NCI-H774 (cell line): Measurements from ENCODE around the gene STN1.

Source experiments
- DNase-seq: peaks from one replicate; lab custom pipeline; 2025; lab: John Stamatoyannopoulos, UW

Gene STN1, protein sequence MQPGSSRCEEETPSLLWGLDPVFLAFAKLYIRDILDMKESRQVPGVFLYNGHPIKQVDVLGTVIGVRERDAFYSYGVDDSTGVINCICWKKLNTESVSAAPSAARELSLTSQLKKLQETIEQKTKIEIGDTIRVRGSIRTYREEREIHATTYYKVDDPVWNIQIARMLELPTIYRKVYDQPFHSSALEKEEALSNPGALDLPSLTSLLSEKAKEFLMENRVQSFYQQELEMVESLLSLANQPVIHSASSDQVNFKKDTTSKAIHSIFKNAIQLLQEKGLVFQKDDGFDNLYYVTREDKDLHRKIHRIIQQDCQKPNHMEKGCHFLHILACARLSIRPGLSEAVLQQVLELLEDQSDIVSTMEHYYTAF

GRCh38 chr10:103918053-103918846 lies at the start of gene STN1:
TSS of gene STN1 (minus strand) at chr10:103918184. CDS start at chr10:103917594, 590 bp downstream.
- peak; percentile 84 for DNase-seq

DNA sequence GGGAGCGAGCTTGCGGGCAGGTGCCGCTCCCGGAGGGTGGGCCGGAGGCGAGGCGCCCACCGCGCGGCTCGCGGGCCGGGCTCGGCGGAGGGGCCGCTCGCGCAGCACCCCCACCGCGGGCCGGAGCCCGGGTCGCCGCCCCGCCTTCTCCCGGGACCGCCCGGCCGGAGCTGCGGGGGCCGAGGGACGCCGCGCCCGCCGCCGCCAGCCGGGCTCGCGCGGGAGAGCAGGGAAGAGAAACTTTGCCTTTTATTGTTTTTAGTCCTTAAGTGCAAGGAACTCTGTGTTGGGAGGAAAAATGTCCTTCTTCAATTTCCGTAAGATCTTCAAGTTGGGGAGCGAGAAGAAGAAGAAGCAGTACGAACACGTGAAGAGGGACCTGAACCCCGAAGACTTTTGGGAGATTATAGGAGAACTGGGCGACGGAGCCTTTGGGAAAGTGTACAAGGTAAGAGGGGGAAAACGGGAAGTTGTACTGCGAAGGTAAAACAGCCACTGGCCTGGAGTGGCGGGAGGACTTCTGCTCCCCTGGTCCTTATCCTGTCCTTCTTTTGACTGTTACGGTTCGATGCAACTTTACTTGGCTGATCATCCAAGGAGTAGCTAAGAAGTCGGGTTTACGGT lies 49.6 kb upstream of the STN1 start:
- no peak for DNase-seq

- DNase-seq = peak; percentile 55
These were observed 48.9 kb upstream of the STN1 start, which contains the start of gene SLK for GRCh38 chr10:103966671-103967447. TSS of gene SLK (plus strand) at chr10:103967140. CDS start at chr10:103967746, 606 bp downstream.

GRCh38 chr10:103960103-103960502 lies 42.1 kb upstream of the STN1 start:
- no peak for DNase-seq

DNA sequence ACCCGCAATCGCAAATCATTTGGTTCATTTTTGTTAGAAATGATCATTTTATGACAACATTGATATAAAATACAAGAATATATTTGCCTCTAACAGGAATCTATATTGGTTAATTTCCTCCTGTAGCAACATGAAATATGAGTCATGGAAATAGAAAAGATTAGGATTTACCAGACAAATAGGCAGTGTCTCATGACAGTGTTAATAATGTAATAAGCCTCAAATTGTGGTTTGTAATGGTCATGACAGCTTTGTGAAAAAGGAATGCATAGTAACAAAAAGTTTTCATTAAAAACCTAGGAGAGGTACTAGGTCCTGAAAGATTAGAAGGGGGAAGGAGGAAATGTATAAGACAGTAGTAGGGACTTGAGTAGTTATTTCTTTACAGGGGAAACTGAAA lies 41.0 kb upstream of the STN1 start:
- no peak for DNase-seq

GRCh38 chr10:103954543-103954942 lies 36.6 kb upstream of the STN1 start:
- DNase-seq = no peak

GRCh38 chr10:103951942-103952341 lies 34.0 kb upstream of the STN1 start:
- DNase-seq = no peak

GRCh38 chr10:103951183-103951582 lies 33.2 kb upstream of the STN1 start:
- DNase-seq = no peak

GRCh38 chr10:103949728-103950127 lies 31.7 kb upstream of the STN1 start:
- no peak for DNase-seq

DNA sequence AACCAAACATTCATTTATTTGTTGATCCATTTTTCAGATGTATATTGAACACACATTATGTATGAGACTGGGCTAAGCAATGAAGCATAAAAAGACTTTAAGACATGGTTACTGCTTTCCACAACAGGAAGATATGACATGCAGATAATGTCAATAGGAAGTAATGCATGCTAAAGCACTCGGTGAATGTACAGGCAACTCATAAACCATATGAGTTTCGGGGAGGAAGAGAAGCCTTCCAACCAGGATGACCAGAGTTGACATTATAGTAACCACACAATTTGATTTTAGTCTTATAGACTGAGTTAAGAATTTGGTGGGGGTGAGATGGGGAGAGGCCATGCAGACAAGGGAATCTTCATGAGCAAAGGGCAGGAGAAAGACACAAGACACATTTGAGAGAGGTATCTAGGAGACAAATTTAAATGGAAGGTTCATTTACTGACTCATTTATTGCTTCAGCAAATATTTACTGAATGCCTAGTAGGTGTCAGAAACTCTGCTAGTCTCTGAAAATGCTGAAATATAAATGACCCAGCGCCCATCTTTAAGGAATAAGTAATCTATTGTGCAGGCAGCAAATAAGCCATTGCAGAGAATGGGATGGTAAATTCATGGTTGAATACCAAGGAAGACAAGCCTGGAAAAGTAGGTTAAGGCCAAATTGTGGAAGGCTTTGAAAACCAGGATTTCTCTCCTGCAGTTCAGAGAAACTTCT lies 30.0 kb upstream of the STN1 start:
- no peak for DNase-seq

DNA sequence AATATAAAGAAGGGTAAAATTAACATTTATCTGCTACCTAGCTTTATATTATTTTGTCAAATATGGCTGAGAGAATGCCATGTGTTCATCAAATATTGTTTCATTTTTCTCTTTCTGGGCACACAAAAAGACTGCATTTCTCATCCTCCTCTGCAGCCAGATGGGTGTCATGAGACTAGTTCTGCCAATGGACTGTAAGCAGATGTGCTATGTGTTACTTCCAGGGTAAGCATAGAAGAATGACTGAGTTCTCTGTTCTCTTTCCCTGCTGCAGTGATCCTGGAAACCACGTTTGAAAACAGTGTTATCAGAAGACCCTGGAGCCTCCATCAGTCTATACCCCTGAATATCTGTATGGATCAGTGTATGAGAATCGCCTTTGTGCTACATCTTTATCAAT lies 24.9 kb upstream of the STN1 start:
- DNase-seq = no peak

- DNase-seq = no peak
These were observed 23.8 kb upstream of the STN1 start for GRCh38 chr10:103941801-103942200.

GRCh38 chr10:103939522-103939921 lies 21.5 kb upstream of the STN1 start:
- no peak for DNase-seq

DNA sequence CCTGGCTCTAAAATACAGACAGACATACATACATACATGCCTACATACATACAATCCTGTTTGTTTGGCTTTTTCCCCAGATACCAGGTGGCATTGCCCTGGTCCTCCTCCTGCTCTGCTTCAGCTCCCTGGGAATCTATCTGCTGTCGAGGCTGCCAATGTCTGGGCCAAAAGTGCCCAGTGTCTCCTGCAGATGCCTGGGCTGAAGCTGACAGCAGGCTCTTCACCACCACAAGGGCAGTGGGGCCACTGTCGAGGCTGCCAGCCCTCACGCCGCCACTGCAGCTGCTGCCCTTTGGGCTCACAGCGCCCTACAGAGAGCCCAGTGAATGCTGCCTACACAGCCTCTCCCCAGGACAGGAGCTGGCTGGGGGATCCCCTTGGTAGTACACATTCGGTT lies 18.0 kb upstream of the STN1 start:
- no peak for DNase-seq

DNA sequence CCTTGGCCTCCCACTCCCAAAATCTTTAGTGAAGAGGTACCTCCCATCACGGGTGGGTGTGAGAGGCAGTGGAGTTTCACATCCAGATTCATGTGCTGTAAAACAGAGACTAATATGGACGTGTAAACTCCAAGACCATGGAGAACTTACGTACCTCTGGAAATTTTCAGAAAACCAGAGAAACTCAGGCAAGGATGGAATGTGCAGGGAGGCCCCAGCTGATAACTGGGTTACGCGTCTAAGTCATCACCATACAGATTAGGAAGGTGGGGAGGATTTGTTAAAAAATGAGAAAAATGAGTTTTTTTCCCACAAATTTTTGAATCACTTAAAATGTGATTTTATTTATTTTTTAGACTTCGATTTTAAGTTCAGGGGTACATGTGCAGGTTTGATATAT lies 16.3 kb upstream of the STN1 start:
- DNase-seq = no peak

- no peak for DNase-seq
These were observed 15.7 kb upstream of the STN1 start for GRCh38 chr10:103933557-103934121.

DNA sequence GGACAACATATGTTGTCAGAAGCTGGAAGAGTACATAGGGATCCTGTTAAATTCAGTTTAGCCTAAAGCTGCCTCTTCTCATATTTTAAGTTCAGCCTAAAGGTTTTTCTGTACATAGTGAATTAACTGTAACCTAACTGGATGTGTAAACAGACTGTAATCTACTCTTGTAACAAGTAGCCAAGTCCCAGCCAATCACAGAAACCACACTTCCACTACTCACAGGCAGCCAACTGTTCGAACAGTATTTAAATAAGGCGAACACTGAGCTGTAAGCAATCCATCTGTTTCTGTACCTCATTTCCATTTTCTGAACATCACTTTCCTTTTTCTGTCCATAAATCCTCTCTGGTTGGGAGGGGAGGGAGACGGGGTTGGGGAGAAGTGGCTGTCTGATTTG lies 15.0 kb upstream of the STN1 start:
- DNase-seq = no peak

DNA sequence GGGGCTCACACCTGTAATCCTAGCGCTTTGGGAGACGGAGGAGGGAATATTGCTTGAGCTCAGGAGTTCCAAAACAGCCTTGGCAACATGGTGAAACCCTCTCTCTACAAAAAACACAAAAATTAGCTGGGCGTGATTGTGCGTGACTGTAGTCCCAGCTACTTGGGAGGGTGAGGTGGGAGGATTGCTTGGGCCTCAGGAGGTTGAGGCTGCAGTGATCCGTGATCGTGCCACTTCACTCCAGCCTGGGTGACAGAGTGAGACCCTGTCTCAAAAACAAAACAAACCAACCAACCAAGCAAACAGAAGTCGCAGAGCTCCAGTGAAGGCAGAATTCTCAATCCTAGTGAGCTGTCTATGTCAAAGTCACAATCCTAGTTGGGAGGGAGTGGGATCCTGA lies 14.3 kb upstream of the STN1 start:
- no peak for DNase-seq

DNA sequence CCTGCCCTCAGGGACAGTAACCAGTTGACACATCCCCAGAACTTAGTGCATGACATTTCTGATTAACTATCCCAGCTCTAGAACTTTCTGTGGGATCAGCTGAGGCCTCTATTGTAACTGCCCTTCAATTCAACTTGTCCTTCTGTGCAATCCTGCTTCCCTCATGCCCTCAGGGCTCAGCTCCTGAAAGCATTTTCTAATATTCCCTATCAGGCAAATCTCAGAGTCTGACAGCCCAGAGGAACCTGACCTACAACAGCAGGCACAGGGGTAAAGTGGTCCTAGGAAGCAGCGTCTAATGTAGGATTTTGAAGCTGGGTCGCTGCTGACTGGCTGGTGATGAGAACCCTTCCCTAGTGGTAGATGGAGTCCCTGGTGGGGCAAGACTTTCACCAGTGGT lies 13.6 kb upstream of the STN1 start:
- DNase-seq = no peak

- no peak for DNase-seq
These were observed 12.9 kb upstream of the STN1 start for GRCh38 chr10:103930881-103931280.

GRCh38 chr10:103930449-103930848 lies 12.5 kb upstream of the STN1 start:
- DNase-seq = no peak
